ENCODE results near the gene TMEM222.

TMEM222 gene

DNA sequence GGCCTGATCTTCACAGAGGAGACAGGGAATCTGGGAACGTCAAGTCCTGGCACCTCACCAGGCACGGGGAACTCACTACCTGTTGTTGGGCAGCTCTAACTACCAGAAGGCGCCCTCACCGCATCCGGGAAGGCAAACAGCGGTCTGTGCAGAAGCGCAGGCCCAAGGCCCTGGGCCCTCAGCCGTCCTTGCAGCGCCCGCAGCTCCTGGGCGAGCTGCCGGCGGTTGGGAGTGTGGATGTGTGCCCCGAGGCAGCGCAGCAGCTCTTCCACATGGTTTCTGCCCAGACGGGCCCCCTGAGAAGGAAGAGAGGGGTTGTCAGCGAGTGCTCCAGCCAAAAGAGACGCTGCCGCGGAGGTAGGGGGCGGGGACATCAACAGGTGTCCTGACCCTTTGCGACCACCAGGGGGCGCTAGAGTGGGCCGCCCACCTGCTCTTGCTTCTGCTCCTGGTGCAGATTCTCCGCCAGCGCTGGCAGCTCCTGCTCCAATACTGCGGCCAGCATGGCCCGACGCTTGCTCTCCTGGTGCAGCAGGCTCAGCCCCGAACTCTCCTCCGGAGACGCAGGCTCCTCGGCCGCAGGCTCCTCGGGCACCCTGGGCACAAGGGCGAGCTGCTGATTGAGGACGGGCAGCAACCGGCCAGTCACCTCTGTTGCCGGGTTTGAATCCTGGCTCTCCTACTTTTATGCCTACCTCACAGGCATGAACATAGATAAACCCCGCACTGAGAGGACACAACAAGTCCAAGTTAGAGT, 35.5 kb downstream of the TMEM222 start:
- ChIA-PET CTCF (interaction anchor here (0.5 to 10.3 kb wide), 22 partner anchors 9 to 1024 kb away, joined by 3 to 102 read pairs (median 5); partner anchors contain the start of genes MAP3K6 and SYTL1), POLR2A (interaction anchor here (0.6 to 1.4 kb wide), 8 partner anchors 8 to 640 kb away, joined by 3 to 5 read pairs (median 3); partner anchors contain the start of gene SYTL1)
- Histone ChIP-seq H3K36me3 (ENCODE audit: control insufficient read depth in 4 of 4, insufficient read depth in 4 of 4, low read length in 3 of 4) (peaks cover 0 to 28% (median 7%) of the 10 kb centered on the region in 4 experiments), H3K4me1 (ENCODE audit: control extremely low read depth in 1 of 4, control insufficient read depth in 4 of 4, insufficient read depth in 4 of 4, low read length in 3 of 4) (peaks cover 0 to 33% (median 19%) of the 10 kb centered on the region in 4 experiments), H3K27ac (ENCODE audit: insufficient read depth in 1 of 2, low read depth in 1 of 2, low read length in 2 of 2, poor library complexity in 1 of 2, severe bottlenecking in 2 of 2) (no peak overlapping the region), H3K4me3 (ENCODE audit: control insufficient read depth in 1 of 7, extremely low read depth in 1 of 7, insufficient read depth in 4 of 7, low read depth in 2 of 7, low read length in 6 of 7) (peak overlapping the region in 4 of 7 experiments; percentile 19 to 73 (median 55)), H3K27me3 (replicated peaks in 2 of 5; ENCODE audit: control insufficient read depth in 4 of 5, insufficient read depth in 5 of 5, low read length in 4 of 5) (no peaks in the 10 kb centered on the region), H3K9me3 (ENCODE audit: control extremely low read depth in 1 of 5, control insufficient read depth in 4 of 5, insufficient read depth in 2 of 5, low read depth in 1 of 5, low read length in 4 of 5) (no peaks in the 10 kb centered on the region)
- WGBS (ENCODE audit: insufficient coverage): 17% methylated on average over 33 of the region's 40 CpGs
- DNase-seq: peak; percentile 75 to 85 (median 84)

DNA sequence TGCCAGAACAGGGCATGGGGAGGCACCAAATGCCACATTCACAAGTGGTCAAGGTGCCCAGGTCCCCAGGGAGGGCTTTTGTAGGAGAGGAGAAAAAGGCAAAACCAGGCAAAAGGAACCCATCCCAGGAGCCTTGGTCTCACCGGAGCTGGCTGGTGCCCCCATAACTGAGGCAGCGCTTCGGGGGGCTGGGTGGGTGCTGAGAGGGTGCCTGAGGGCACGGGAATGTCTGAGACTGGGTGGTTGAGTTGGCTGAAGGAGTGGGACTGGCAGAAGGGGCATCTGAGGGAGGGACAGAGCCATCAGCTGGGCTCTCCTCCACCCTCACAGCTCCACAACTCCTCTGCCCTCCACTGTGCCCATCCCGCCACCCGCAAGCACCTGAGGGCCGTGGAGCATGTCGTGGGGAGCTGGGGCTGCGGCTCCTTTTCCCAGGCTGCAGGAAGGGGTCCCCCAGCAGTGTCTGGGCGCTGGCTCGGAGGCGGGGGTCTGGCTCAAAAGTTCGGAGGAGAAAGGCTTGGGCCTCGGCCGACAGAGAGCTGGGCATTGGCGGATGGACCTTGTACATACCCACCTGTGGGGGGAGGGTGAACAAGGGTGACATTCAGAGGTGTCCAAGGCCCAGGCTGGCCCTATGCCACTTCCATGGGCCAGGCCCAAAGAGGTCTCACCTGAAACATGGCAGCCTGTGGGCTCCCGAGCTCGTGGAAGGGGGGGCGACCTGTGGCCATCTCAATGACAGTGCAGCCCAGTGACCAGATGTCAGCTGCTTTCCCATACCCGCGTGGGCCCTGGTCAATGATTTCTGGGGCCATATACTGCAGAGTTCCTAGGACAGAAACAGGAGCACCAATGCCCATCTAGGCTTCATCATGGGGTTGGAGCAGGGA, 36.3 kb downstream of the TMEM222 start:
- no peak for DNase-seq
- peaks cover 0 to 32% (median 6%) of the 10 kb centered on the region in 4 experiments for H3K36me3 ChIP-seq (ENCODE audit: control insufficient read depth in 4 of 4, insufficient read depth in 4 of 4, low read length in 3 of 4)

DNA sequence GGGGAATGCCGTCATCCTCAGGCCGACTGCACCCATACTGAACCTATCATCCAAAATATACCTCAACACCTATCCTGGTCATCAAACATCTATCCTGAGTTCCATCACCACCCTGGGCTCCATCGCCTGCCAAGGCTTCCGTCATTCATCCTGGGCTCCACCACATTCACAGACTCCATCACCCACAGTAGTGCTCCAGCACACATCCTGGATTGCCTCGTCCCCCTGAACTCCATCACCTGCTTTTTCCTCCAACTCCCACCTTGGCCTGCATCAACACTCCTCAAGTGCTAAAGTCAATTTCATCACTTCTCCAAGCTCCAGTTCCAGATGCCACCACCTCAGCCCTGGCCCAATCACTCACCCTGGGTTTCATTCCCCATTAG, 37.0 kb downstream of the TMEM222 start:
- Histone ChIP-seq H3K4me1 (ENCODE audit: control extremely low read depth in 1 of 4, control insufficient read depth in 4 of 4, insufficient read depth in 4 of 4, low read length in 3 of 4) (peaks cover 0 to 33% (median 19%) of the 10 kb centered on the region in 4 experiments), H3K36me3 (ENCODE audit: control insufficient read depth in 4 of 4, insufficient read depth in 4 of 4, low read length in 3 of 4) (peaks cover 0 to 29% (median 3%) of the 10 kb centered on the region in 4 experiments), H3K4me3 (ENCODE audit: control insufficient read depth in 1 of 7, extremely low read depth in 1 of 7, insufficient read depth in 4 of 7, low read depth in 2 of 7, low read length in 6 of 7) (no peak overlapping the region), H3K27ac (ENCODE audit: insufficient read depth in 1 of 2, low read depth in 1 of 2, low read length in 2 of 2, poor library complexity in 1 of 2, severe bottlenecking in 2 of 2) (no peak overlapping the region), H3K27me3 (replicated peaks in 2 of 5; ENCODE audit: control insufficient read depth in 4 of 5, insufficient read depth in 5 of 5, low read length in 4 of 5) (no peaks in the 10 kb centered on the region), H3K9me3 (ENCODE audit: control extremely low read depth in 1 of 5, control insufficient read depth in 4 of 5, insufficient read depth in 2 of 5, low read depth in 1 of 5, low read length in 4 of 5) (no peaks in the 10 kb centered on the region)
- ChIA-PET POLR2A (no interaction called here), CTCF (interaction anchor here (1.0 to 10.3 kb wide), 13 partner anchors 9 to 63 kb away, joined by 3 to 102 read pairs (median 16); partner anchors contain the start of genes MAP3K6 and SYTL1)
- no peak for DNase-seq
- 94% methylated on average over 5 of the region's 5 CpGs for WGBS (ENCODE audit: insufficient coverage)

More for the DNA sequence above, 36.3 kb downstream of the TMEM222 start:
- Histone ChIP-seq H3K4me1 (ENCODE audit: control extremely low read depth in 1 of 4, control insufficient read depth in 4 of 4, insufficient read depth in 4 of 4, low read length in 3 of 4) (peaks cover 0 to 33% (median 19%) of the 10 kb centered on the region in 4 experiments), H3K27ac (ENCODE audit: insufficient read depth in 1 of 2, low read depth in 1 of 2, low read length in 2 of 2, poor library complexity in 1 of 2, severe bottlenecking in 2 of 2) (no peak overlapping the region), H3K4me3 (ENCODE audit: control insufficient read depth in 1 of 7, extremely low read depth in 1 of 7, insufficient read depth in 4 of 7, low read depth in 2 of 7, low read length in 6 of 7) (no peak overlapping the region), H3K27me3 (replicated peaks in 2 of 5; ENCODE audit: control insufficient read depth in 4 of 5, insufficient read depth in 5 of 5, low read length in 4 of 5) (no peaks in the 10 kb centered on the region), H3K9me3 (ENCODE audit: control extremely low read depth in 1 of 5, control insufficient read depth in 4 of 5, insufficient read depth in 2 of 5, low read depth in 1 of 5, low read length in 4 of 5) (no peaks in the 10 kb centered on the region)
- ChIA-PET POLR2A (interaction anchor here (0.6 to 1.4 kb wide), 6 partner anchors 11 to 641 kb away, joined by 3 to 5 read pairs (median 3); no protein-coding TSS in a partner anchor), CTCF (interaction anchor here (0.7 to 10.3 kb wide), 18 partner anchors 9 to 250 kb away, joined by 3 to 102 read pairs (median 10); partner anchors contain the start of genes MAP3K6 and SYTL1)
- 96% methylated on average over 15 of the region's 21 CpGs for WGBS (ENCODE audit: insufficient coverage)

DNA sequence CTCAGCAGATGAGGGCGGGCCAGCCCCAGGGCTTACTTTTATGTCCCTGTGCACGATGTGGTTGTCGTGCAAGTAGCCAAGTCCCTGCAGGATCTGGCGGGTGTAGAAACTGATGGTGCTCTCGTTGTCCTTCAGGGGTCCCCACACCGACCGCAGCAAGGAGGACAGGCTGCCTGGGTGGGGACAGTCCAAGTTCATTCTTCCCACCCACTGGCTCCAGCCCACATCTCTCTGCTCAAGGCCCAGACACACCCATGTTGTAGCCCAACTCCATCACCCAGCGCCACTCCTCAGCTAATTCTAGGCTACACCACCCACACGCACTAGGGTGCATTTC, 37.8 kb downstream of the TMEM222 start:
- ChIA-PET CTCF (interaction anchor here (1.0 to 10.3 kb wide), 7 partner anchors 8 to 38 kb away, joined by 3 to 102 read pairs (median 21); partner anchors contain the start of genes MAP3K6 and SYTL1), POLR2A (no interaction called here)
- 66% methylated on average over 7 of the region's 9 CpGs for WGBS (ENCODE audit: insufficient coverage)
- peak in 1 of 3 donors; percentile 13 for DNase-seq
- Histone ChIP-seq H3K9me3 (ENCODE audit: control extremely low read depth in 1 of 5, control insufficient read depth in 4 of 5, insufficient read depth in 2 of 5, low read depth in 1 of 5, low read length in 4 of 5) (no peaks in the 10 kb centered on the region), H3K4me1 (ENCODE audit: control extremely low read depth in 1 of 4, control insufficient read depth in 4 of 4, insufficient read depth in 4 of 4, low read length in 3 of 4) (peaks cover 0 to 39% (median 22%) of the 10 kb centered on the region in 4 experiments), H3K36me3 (ENCODE audit: control insufficient read depth in 4 of 4, insufficient read depth in 4 of 4, low read length in 3 of 4) (peaks cover 0 to 29% (median 3%) of the 10 kb centered on the region in 4 experiments), H3K4me3 (ENCODE audit: control insufficient read depth in 1 of 7, extremely low read depth in 1 of 7, insufficient read depth in 4 of 7, low read depth in 2 of 7, low read length in 6 of 7) (peak overlapping the region in 5 of 7 experiments; percentile 31 to 74 (median 63)), H3K27me3 (replicated peaks in 2 of 5; ENCODE audit: control insufficient read depth in 4 of 5, insufficient read depth in 5 of 5, low read length in 4 of 5) (no peaks in the 10 kb centered on the region), H3K27ac (ENCODE audit: insufficient read depth in 1 of 2, low read depth in 1 of 2, low read length in 2 of 2, poor library complexity in 1 of 2, severe bottlenecking in 2 of 2) (no peak overlapping the region)

DNA sequence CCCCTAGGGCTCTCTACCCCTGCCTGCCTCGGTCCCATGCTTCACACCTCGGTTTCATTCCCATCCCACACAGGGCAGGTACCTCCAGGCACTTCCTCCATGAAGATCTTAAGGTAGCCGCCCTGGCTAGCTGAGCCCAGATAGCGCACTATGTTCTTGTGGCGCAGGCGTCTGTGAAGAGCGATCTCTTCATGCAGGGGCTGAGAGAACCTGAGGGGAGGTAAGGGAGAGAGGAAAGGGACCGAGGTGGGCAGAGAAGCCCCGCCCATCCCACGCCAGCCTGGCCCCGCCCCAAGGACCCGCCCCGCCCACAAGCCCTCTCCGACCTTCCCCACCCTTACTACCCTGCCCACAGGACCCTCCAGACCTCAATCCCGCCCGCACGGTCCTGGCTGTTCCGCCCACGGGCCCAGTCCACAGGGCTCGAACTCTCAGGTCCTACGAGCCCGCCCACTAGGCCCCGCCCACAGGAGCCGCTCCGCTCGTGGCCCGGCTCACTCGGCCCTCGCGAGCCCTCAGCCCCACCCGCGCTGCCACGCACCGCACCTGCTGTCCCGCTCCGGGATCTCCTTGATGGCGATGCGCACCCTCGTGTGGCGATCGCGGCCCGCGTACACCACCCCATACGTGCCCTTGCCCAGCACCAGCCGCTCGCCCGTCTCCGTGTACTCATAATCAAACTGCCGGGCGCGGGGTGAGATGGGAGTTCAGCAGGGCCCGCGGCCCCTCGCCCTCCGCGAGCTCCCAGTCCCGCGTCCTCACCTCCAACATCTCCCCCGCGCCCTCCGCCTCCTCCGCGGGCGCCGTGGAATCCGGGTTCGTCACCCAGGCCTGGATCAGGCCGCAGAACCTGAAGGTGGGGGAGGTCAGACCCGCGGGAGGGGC, 38.4 kb downstream of the TMEM222 start:
- Histone ChIP-seq H3K4me1 (ENCODE audit: control extremely low read depth in 1 of 4, control insufficient read depth in 4 of 4, insufficient read depth in 4 of 4, low read length in 3 of 4) (peaks cover 3 to 44% (median 28%) of the 10 kb centered on the region in 4 experiments), H3K27me3 (replicated peaks in 2 of 5; ENCODE audit: control insufficient read depth in 4 of 5, insufficient read depth in 5 of 5, low read length in 4 of 5) (no peaks in the 10 kb centered on the region), H3K9me3 (ENCODE audit: control extremely low read depth in 1 of 5, control insufficient read depth in 4 of 5, insufficient read depth in 2 of 5, low read depth in 1 of 5, low read length in 4 of 5) (no peaks in the 10 kb centered on the region), H3K36me3 (ENCODE audit: control insufficient read depth in 4 of 4, insufficient read depth in 4 of 4, low read length in 3 of 4) (peaks cover 0 to 26% (median 2%) of the 10 kb centered on the region in 4 experiments), H3K27ac (ENCODE audit: insufficient read depth in 1 of 2, low read depth in 1 of 2, low read length in 2 of 2, poor library complexity in 1 of 2, severe bottlenecking in 2 of 2) (no peak overlapping the region), H3K4me3 (ENCODE audit: control insufficient read depth in 1 of 7, extremely low read depth in 1 of 7, insufficient read depth in 4 of 7, low read depth in 2 of 7, low read length in 6 of 7) (peak overlapping the region in 6 of 7 experiments; percentile 16 to 74 (median 58))
- CTCF ChIA-PET: interaction anchor here (1.0 to 10.3 kb wide), 7 partner anchors 8 to 38 kb away, joined by 3 to 102 read pairs (median 12); partner anchors contain the start of genes MAP3K6 and SYTL1
- DNase-seq: peak in 2 of 3 donors; percentile 42 to 54
- POLR2A ChIA-PET: no interaction called here
- WGBS (ENCODE audit: insufficient coverage): 10% methylated on average over 52 of the region's 71 CpGs

DNA sequence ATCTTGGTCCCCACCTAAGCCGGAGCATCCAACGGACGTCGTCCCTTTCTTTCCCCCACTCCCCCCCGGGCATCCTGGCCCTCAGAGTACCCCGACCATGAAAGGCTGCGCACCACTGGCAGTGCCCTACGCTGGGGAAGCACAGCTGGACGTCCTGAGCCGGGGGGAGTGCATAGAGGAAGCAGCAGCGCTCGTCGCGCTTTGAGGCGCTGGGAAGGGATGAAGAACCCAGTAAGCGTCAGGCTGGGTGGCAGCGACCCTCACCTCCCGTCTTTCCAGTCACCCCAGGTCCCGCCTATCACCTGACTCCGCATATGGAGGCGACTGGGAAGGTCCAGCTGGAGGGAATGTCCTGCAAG, 39.1 kb downstream of the TMEM222 start:
- POLR2A ChIA-PET: no interaction called here
- Histone ChIP-seq H3K4me1 (ENCODE audit: control extremely low read depth in 1 of 4, control insufficient read depth in 4 of 4, insufficient read depth in 4 of 4, low read length in 3 of 4) (peaks cover 3 to 48% (median 29%) of the 10 kb centered on the region in 4 experiments), H3K9me3 (ENCODE audit: control extremely low read depth in 1 of 5, control insufficient read depth in 4 of 5, insufficient read depth in 2 of 5, low read depth in 1 of 5, low read length in 4 of 5) (no peaks in the 10 kb centered on the region), H3K27me3 (replicated peaks in 2 of 5; ENCODE audit: control insufficient read depth in 4 of 5, insufficient read depth in 5 of 5, low read length in 4 of 5) (no peaks in the 10 kb centered on the region), H3K36me3 (ENCODE audit: control insufficient read depth in 4 of 4, insufficient read depth in 4 of 4, low read length in 3 of 4) (peaks cover 0 to 22% (median 1%) of the 10 kb centered on the region in 4 experiments), H3K27ac (ENCODE audit: insufficient read depth in 1 of 2, low read depth in 1 of 2, low read length in 2 of 2, poor library complexity in 1 of 2, severe bottlenecking in 2 of 2) (no peak overlapping the region), H3K4me3 (ENCODE audit: control insufficient read depth in 1 of 7, extremely low read depth in 1 of 7, insufficient read depth in 4 of 7, low read depth in 2 of 7, low read length in 6 of 7) (peak overlapping the region in 3 of 7 experiments; percentile 34 to 74 (median 67))
- CTCF ChIA-PET: interaction anchor here (1.5 to 10.3 kb wide), 4 partner anchors 17 to 34 kb away, joined by 3 to 102 read pairs (median 11); partner anchors contain the start of gene SYTL1
- peak in 2 of 3 donors; percentile 30 to 39 for DNase-seq
- 43% methylated on average over 15 of the region's 21 CpGs for whole genome bisulfite sequencing (ENCODE audit: insufficient coverage)

Data from common myeloid progenitor, CD34-positive (primary cell).